GM04504 (cell line): ENCODE results near the gene PRPF19.
"Not testable (repeated sequence)": the region's sequence is repeated elsewhere in the genome, so short reads cannot be mapped to it uniquely, and the experiment has no call there.

ENCODE experiments used
- DNase-seq: peaks from one replicate; pipeline ENCODE4 v3.0.0-alpha.2; 2012; ENCODE audit warnings: low read depth

The PRPF19 gene

GRCh38 chr11:60923326-60923725 lies 16.9 kb upstream of the PRPF19 start:
- DNase-seq: no peak

GRCh38 chr11:60922906-60923305 lies 16.5 kb upstream of the PRPF19 start:
- no peak for DNase-seq

GRCh38 chr11:60921777-60922335 lies 15.5 kb upstream of the PRPF19 start:
- no peak for DNase-seq

GRCh38 chr11:60921259-60921658 lies 14.9 kb upstream of the PRPF19 start:
- no peak for DNase-seq

- DNase-seq: no peak
These were observed 13.6 kb upstream of the PRPF19 start for GRCh38 chr11:60919956-60920355.

GRCh38 chr11:60919320-60919719 lies 12.9 kb upstream of the PRPF19 start:
- no peak for DNase-seq

- no peak for DNase-seq
These were observed 12.5 kb upstream of the PRPF19 start for GRCh38 chr11:60918939-60919265.

GRCh38 chr11:60918251-60918938 lies 12.0 kb upstream of the PRPF19 start:
- no peak for DNase-seq

- DNase-seq: no peak
These were observed 10.9 kb upstream of the PRPF19 start for GRCh38 chr11:60917267-60917666.

GRCh38 chr11:60916669-60917206 lies 10.4 kb upstream of the PRPF19 start:
- DNase-seq: no peak

- no peak for DNase-seq
These were observed 9.0 kb upstream of the PRPF19 start for GRCh38 chr11:60915248-60915914.

GRCh38 chr11:60914633-60915247 lies 8.4 kb upstream of the PRPF19 start:
- DNase-seq: no peak

- peak; percentile 74 for DNase-seq
These were observed 7.6 kb upstream of the PRPF19 start, which contains the start of gene TMEM109 for GRCh38 chr11:60913793-60914632. TMEM109 (plus strand) TSS chr11:60914158; CDS start chr11:60919694, 5,536 bp downstream.

GRCh38 chr11:60912851-60913528 lies 6.6 kb upstream of the PRPF19 start:
- DNase-seq: no peak

GRCh38 chr11:60912223-60912850 lies 6.0 kb upstream of the PRPF19 start:
- no peak for DNase-seq

GRCh38 chr11:60910711-60911380 lies 4.5 kb upstream of the PRPF19 start:
- no peak for DNase-seq

- DNase-seq: no peak
These were observed 3.9 kb upstream of the PRPF19 start for GRCh38 chr11:60910281-60910687.

GRCh38 chr11:60909680-60910280 lies 3.4 kb upstream of the PRPF19 start:
- not testable (repeated sequence) for DNase-seq

- no peak for DNase-seq
These were observed 2.4 kb upstream of the PRPF19 start for GRCh38 chr11:60908803-60909202.
